Measurements from ENCODE around the gene SBNO1. TPM values are rescaled to one million over a fixed set of nuclear protein-coding genes. Genes with fewer than 3 reads are reported as not detected.
"Not testable (repeated sequence)": the region's sequence is repeated elsewhere in the genome, so short reads cannot be mapped to it uniquely, and the experiment has no call there.

The SBNO1 gene
- total RNA-seq, 2 donors from 2014 or later, result 29.5 to 33.6 TPM

DNA sequence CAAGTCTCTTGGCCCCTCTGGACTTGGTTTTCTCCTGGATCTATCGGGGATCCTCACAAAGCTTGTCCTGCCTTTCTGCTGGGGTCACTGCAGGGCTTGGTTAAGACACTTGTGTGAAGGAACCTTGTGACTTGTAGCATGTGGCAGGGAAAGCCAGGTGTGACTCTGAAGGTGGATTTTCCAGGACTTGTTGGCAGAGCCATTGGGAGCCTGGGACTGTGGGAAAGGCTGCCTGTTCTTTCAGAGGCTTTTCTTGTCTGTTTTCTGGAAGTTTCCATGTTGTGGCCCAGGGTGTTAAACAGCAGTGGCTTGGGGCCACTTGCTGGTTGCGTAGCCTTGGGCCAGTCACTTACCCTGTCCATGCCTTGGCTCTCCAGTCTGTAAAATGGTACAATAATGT, 31.9 kb upstream of the SBNO1 start:
- Mint-ChIP-seq H3K27me3 (no peaks in the 10 kb centered on the region), H3K4me3 (no peak overlapping the region), H3K36me3 (ENCODE audit: low read depth) (no peaks in the 10 kb centered on the region), H3K27ac (peak overlapping the region; percentile 1), H3K4me1 (peaks cover 23% of the 10 kb centered on the region)
- H3K9me3 ChIP-seq (ENCODE audit: control insufficient read depth, low read length, poor library complexity, severe bottlenecking), result no peaks in the 10 kb centered on the region
- DNase-seq, result no peak
- no peak for ATAC-seq

DNA sequence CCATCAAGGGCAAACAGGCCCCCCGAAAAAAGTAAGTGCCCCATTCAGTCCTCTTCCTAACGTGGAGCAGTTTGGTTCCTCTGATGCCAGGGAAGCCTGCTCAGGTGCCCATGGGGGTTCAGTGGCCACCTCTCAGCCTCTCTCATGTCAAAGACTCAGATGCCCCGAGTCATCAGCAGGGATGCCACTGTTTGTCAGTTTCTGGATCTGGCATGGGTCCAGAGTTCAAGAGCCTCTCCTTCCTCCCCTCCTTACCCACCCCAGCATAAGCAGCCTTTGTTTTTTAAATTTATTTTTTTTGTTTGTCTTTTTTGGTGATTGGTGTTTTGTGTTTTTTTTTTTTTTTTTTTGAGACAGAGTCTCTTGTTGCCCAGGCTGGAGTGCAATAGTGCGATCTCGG, 30.6 kb upstream of the SBNO1 start:
- no peaks in the 10 kb centered on the region for H3K36me3 Mint-ChIP-seq (ENCODE audit: low read depth)
- no peaks in the 10 kb centered on the region for H3K27me3 Mint-ChIP-seq
- H3K9me3 ChIP-seq (ENCODE audit: control insufficient read depth, low read length, poor library complexity, severe bottlenecking), result no peaks in the 10 kb centered on the region
- H3K4me1 Mint-ChIP-seq, result peaks cover 34% of the 10 kb centered on the region
- DNase-seq (no peak), ATAC-seq (no peak)
- no peak overlapping the region for H3K27ac Mint-ChIP-seq
- no peak overlapping the region for H3K4me3 Mint-ChIP-seq

DNA sequence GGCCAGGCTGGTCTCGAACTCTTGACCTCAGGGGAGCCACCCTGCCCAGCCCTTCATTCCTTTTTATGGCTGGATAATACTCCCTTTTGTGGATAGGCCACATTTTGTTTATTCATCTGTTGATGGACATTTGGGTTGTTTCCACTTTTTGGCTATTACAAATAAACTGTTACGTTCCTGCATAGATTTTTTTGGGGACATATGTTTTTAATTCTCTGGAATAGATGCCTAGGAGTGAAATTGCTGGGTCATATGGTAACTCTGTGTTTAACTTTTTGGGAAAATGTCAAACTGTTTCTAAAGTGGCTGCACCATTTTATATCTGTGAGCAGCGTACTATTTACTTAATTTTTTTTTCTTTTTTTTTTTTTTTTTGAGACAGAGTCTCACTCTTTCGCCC, 29.1 kb upstream of the SBNO1 start:
- Mint-ChIP-seq H3K27me3 (no peaks in the 10 kb centered on the region), H3K27ac (peak overlapping the region; percentile 93), H3K4me1 (peaks cover 34% of the 10 kb centered on the region), H3K36me3 (ENCODE audit: low read depth) (peaks cover 2% of the 10 kb centered on the region), H3K4me3 (no peak overlapping the region)
- no peak for ATAC-seq
- H3K9me3 ChIP-seq (ENCODE audit: control insufficient read depth, low read length, poor library complexity, severe bottlenecking), result no peaks in the 10 kb centered on the region
- DNase-seq, result no peak

DNA sequence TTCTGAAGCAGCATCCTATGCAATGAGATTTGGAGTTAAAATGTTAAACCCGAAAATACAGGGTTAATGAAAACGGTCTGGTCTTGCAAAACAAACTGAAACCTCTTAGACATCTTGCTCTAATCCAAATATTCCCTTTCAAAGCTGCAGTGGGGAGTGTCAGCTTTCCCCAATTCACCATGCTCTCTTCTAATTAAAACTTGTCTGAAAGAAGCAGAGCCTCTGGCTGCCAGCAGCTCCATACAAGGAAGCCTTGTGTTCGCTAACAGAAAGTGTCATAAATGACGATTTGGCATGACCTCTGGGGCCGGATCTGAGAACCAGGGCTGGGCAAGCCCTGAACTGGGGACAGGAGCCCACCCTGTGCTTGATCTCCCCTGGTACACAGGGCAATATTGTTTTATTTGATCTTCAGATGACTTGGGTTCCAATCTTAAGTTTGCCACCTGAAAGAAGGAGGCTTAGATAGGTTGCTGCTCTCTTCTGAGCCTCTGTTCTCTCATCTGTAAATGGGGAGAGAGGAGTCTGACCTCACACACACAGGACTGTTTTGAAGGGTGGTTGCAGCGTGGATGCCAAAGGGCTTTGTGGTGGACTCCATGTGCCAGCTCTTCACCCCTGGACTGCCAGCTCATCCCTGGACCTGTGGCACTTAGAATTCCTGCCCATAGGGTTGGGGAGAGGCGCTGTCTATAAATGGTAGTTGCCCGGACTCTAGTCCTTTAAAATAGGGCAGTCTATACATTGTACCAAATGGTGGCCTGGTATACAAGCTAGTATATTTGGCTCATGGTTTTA, 27.1 kb upstream of the SBNO1 start:
- H3K27me3 Mint-ChIP-seq, result no peaks in the 10 kb centered on the region
- H3K36me3 Mint-ChIP-seq (ENCODE audit: low read depth), result peaks cover 2% of the 10 kb centered on the region
- DNase-seq (no peak), ATAC-seq (no peak)
- H3K27ac Mint-ChIP-seq, result peak overlapping the region; percentile 93
- peaks cover 41% of the 10 kb centered on the region for H3K4me1 Mint-ChIP-seq
- peak overlapping the region; percentile 94 for H3K4me3 Mint-ChIP-seq
- H3K9me3 ChIP-seq (ENCODE audit: control insufficient read depth, low read length, poor library complexity, severe bottlenecking), result no peaks in the 10 kb centered on the region

DNA sequence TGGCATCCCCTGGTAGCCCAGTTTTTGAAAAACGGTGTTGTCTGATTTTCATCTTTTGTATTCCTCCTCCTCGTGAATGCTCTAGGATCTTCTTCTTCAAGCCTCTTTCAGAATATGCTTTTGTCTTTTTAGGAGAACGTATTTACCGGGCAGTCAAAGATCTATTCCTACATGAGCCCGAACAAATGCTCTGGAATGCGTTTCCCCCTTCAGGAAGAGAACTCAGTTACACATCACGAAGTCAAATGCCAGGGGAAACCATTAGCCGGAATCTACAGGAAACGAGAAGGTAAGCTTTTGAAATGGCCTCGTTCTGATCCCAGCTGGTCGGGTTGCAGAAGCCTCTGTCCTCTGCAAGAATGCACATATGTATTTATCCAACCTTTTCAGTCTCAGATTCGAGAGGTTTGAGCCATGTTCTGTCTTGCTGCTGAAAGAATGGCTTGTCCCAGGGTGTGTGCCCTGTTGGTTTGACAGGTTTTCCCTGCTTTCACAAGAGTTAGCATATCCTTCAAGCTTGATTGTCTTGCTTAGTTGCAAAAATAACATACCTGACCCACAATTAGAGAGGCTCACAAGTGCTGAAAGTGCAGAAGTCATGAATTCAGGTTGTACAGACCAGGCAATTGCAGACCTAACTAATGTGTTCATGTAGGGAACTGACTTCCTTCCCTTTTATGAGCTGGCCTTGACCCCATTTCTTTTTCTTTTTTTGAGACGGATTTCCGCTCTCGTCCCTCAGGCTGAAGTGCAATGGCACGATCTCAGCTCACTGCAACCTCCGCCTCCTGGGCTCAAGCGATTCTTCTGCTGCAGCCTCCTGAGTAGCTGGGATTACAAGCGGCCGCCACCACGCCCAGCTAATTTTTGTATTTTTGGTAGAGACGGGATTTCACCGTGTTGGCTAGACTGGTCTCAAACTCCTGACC, 26.1 kb upstream of the SBNO1 start:
- H3K27me3 Mint-ChIP-seq, result no peaks in the 10 kb centered on the region
- H3K27ac Mint-ChIP-seq, result peak overlapping the region; percentile 93
- ATAC-seq, result peak; percentile 8
- peaks cover 2% of the 10 kb centered on the region for H3K36me3 Mint-ChIP-seq (ENCODE audit: low read depth)
- DNase-seq, result no peak
- peaks cover 41% of the 10 kb centered on the region for H3K4me1 Mint-ChIP-seq
- peak overlapping the region; percentile 94 for H3K4me3 Mint-ChIP-seq
- no peaks in the 10 kb centered on the region for H3K9me3 ChIP-seq (ENCODE audit: control insufficient read depth, low read length, poor library complexity, severe bottlenecking)

DNA sequence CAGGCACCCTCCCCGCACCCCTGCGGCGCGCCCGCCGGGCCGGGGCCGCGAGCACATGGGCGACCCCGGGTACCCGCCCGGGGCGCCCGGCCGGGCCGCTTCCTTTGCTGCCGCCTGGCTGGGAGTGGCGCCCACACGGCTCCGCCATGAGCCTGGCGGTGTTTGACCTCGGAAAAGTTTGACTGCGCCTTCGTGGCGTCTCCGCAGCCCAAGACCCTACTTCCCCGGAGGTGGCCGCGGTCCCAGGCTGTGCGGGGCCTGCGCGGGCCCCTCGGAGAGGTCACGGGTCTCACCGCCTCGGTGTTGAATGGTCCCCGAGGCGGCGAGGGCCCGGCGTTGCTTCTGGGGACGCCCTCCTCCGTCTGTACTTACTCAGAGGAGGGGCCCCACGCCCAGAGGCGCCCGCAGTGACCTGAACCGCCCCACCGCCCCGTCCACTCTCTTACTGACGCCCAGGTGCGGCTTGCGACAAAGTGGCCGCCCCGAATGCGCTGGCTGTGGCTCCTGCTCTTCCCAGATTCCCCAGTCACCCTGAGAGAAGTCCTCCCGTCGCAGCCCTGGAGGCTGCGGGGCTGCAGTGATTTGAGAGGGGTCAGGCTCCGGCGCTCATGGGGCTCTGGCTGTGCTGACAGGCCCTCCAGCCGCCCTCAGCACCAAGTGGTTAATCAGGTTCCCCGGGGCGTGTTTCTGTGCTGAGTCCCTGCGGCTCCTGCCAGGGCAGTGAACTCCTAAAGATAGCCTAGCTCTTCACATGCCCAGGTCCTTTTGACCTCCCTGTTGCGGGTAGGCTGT, 25.1 kb upstream of the SBNO1 start:
- peak; percentile 12 to 26 (median 21) for DNase-seq
- no peaks in the 10 kb centered on the region for H3K9me3 ChIP-seq (ENCODE audit: control insufficient read depth, low read length, poor library complexity, severe bottlenecking)
- Mint-ChIP-seq H3K4me3 (peak overlapping the region; percentile 94), H3K27ac (peak overlapping the region; percentile 93), H3K4me1 (peaks cover 35% of the 10 kb centered on the region), H3K36me3 (ENCODE audit: low read depth) (peaks cover 2% of the 10 kb centered on the region), H3K27me3 (no peaks in the 10 kb centered on the region)
- ATAC-seq, result peak; percentile 7

DNA sequence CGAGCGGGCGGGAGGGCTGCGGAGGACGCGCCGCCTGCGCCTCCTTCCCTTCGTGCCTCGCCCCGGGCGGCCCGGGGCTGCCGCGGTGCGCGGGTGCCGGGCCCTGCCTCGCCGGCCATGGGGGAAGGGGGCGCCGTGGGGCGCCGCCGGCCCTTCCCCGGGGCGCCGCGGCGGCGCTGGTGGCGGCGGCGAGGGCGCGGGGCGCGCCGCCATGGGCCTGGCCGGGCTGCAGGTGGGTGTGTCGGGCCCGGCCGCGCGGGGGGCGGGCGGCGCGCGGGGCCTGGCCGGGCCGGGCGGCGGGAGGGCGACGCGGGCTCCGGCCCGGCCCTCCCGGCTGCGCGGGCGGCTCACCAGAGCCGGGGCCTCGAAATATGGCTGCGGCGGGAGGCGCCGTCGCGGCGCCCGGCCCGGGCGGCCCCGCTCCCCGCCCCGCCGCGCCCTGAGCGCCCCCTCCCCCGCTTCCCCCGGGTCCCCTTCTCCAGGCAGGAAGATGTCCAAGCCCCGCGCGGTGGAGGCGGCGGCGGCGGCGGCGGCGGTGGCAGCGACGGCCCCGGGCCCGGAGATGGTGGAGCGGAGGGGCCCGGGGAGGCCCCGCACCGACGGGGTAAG, 24.4 kb upstream of the SBNO1 start:
- DNase-seq, result no peak

DNA sequence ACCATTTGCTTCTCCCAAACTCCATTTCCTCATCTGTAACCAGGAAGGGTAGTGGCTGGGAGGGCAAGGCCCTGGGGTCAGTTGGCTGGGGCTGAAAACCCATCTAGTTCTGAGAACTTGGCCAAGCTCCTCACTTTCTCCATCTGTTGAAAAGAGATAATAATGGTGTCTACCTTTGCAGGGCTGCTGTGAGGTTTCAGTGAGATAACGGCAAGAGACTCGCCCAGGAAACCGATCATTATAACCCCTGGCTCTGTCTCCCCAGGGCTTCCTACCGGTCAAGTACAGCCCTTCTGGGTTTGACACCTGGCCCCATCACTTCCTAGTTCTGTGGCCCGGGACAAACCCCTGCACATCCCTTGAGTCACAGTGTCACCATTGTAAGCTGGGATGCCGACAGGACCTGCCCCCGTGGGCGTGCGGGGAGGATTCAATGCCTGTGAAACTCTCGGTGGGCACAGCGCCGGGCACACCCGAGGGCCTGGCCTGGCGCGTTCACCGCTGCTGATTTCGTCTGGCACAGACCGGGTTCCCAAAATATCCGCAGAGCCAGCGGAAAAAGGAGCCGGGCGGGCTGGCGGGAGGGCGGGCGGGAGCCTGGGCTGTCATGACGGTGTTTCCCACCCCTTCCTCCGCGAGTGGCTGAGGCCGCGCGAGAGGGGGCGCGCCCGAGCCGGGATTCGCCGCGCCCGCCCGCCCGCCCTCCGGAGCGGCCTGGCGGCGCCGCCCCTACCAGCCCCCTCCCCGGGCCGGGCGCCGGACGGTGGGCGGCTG, 23.7 kb upstream of the SBNO1 start:
- Mint-ChIP-seq H3K4me1 (peaks cover 42% of the 10 kb centered on the region), H3K4me3 (peak overlapping the region; percentile 88), H3K27ac (peak overlapping the region; percentile 69), H3K36me3 (ENCODE audit: low read depth) (peaks cover 2% of the 10 kb centered on the region), H3K27me3 (no peaks in the 10 kb centered on the region)
- H3K9me3 ChIP-seq (ENCODE audit: control insufficient read depth, low read length, poor library complexity, severe bottlenecking), result no peaks in the 10 kb centered on the region
- peak; percentile 71 for ATAC-seq
- peak; percentile 63 to 79 (median 76) for DNase-seq

More for the DNA sequence above, 24.4 kb upstream of the SBNO1 start:
- Mint-ChIP-seq H3K4me1 (peaks cover 36% of the 10 kb centered on the region), H3K36me3 (ENCODE audit: low read depth) (peaks cover 2% of the 10 kb centered on the region), H3K4me3 (no peak overlapping the region), H3K27ac (no peak overlapping the region), H3K27me3 (no peaks in the 10 kb centered on the region)
- H3K9me3 ChIP-seq (ENCODE audit: control insufficient read depth, low read length, poor library complexity, severe bottlenecking), result no peaks in the 10 kb centered on the region
- no peak for ATAC-seq

DNA sequence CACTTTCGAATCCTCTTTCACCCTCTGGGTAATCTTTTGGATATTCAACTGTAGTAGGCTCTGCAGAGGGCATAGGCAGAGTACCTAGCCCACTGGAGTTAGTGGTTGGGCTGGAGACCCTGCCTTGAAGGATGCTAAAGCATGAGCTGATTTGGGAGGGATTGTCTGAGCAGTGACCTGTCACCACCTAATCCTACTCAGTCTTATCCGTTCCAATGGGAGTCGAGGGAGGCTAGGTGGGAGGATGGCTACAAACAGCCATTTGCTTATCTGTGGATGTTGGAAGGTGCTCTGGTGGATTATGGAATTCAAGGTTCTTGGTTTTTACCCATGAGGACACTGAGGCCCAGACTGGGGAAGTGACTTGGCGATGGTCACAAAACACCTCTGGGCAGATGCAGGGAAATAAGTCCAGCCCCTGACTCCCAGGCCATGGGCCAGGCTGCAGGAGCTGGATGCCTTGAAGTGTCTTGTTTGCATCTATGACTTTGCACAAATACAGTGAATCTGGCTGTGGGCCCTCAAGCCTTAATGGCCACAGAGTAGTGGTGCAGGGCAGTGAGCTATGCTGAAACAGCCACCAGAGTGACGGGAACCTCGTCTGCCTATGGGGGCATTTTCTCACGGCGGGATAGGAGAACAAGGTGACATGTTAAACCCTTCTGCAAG, 23.0 kb upstream of the SBNO1 start:
- no peaks in the 10 kb centered on the region for H3K27me3 Mint-ChIP-seq
- peak overlapping the region; percentile 88 for H3K4me3 Mint-ChIP-seq
- H3K27ac Mint-ChIP-seq, result peak overlapping the region; percentile 69
- ATAC-seq (no peak), DNase-seq (no peak)
- peaks cover 41% of the 10 kb centered on the region for H3K4me1 Mint-ChIP-seq
- no peaks in the 10 kb centered on the region for H3K9me3 ChIP-seq (ENCODE audit: control insufficient read depth, low read length, poor library complexity, severe bottlenecking)
- peaks cover 2% of the 10 kb centered on the region for H3K36me3 Mint-ChIP-seq (ENCODE audit: low read depth)

DNA sequence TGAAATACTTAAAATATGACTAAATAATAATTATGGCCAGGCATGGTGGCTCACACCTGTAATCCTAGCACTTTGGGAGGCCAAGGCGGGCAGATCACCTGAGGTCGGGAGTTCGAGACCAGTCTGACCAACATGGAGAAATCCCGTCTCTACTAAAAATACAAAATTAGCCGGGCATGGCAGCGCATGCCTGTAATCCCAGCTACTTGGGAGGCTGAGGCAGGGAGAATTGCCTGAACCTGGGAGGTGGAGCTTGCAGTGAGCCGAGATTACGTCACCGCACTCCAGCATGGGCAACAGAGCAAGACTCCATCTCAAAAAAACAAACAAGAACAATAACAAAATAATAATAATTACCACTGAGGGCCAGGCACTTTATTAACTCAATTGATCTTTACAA, 20.9 kb upstream of the SBNO1 start:
- not testable (repeated sequence) for H3K4me3 Mint-ChIP-seq; H3K27me3 Mint-ChIP-seq; H3K27ac Mint-ChIP-seq; H3K9me3 ChIP-seq (ENCODE audit: control insufficient read depth, low read length, poor library complexity, severe bottlenecking); ATAC-seq; DNase-seq; H3K36me3 Mint-ChIP-seq (ENCODE audit: low read depth)
- H3K4me1 Mint-ChIP-seq, result peaks cover 28% of the 10 kb centered on the region

DNA sequence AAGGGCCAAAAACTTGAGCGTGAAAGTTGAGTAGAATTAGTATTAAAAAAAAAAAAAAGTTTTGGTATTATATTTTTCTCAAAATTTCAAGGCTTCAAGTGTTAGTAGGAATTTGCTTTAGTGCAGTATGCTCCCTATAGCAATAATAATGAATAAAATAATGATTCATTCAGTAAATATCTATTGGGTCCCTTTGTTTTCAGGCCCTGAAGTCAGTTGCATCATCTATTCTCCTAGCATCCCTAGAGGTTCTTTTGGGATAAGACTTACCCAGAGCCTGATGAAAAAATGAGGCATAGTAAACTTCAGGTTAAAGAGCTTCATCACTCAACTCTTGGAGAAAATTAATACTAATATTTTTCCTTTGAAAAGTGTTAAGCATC, 20.3 kb upstream of the SBNO1 start:
- H3K27ac Mint-ChIP-seq, result no peak overlapping the region
- H3K4me3 Mint-ChIP-seq, result peak overlapping the region; percentile 99
- no peaks in the 10 kb centered on the region for H3K27me3 Mint-ChIP-seq
- peaks cover 2% of the 10 kb centered on the region for H3K36me3 Mint-ChIP-seq (ENCODE audit: low read depth)
- no peak for DNase-seq
- H3K4me1 Mint-ChIP-seq, result peaks cover 23% of the 10 kb centered on the region
- no peaks in the 10 kb centered on the region for H3K9me3 ChIP-seq (ENCODE audit: control insufficient read depth, low read length, poor library complexity, severe bottlenecking)
- ATAC-seq, result no peak
